G401 (cell line): ENCODE measurements around the gene DNAJB12. TPM values are rescaled to one million over a fixed set of nuclear protein-coding genes. Genes with fewer than 3 reads are reported as not detected.
"Not testable (repeated sequence)": the region's sequence is repeated elsewhere in the genome, so short reads cannot be mapped to it uniquely, and the experiment has no call there.

ENCODE experiments used
- DNase-seq: peaks from one replicate; pipeline ENCODE4 v3.0.0-alpha.2; 2015; ENCODE audit warnings: low spot score
- in situ Hi-C: cut with HindIII; loops from 2 replicates; pipeline ENCODE4 v1.10.0; 2016; ENCODE audit warnings: low sequenced_read_pairs, mixed read lengths
- total RNA-seq: library from RNA; depleted of rRNA; stranded (reverse); fragments of >200 nt; shearing (Covaris generic); gene quantifications from 2 replicates; pipeline ENCODE4 v1.2.3, GENCODE V29; 2014

The DNAJB12 gene
- total RNA-seq, 1 experiment from 2014 or later, result 23.1 TPM

- DNase-seq, result no peak
- in situ Hi-C loops, result no loop called here
Measured at GRCh38 chr10:72356115-72356514, 1.4 kb upstream of the DNAJB12 start.

- in situ Hi-C loops, result no loop called here
- DNase-seq, result no peak
Measured at GRCh38 chr10:72355214-72355555, 466 bp upstream of the DNAJB12 start.

GRCh38 chr10:72353965-72354355 lies 759 bp downstream of the DNAJB12 start:
- peak; percentile 36 for DNase-seq
- in situ Hi-C loops, result no loop called here

- in situ Hi-C loops, result no loop called here
- DNase-seq, result peak; percentile 61
Measured at GRCh38 chr10:72353028-72353964, 1.4 kb downstream of the DNAJB12 start.

- DNase-seq, result no peak
- in situ Hi-C loops, result no loop called here
Measured at GRCh38 chr10:72351479-72351878, 3.2 kb downstream of the DNAJB12 start.

- in situ Hi-C loops, result no loop called here
- no peak for DNase-seq
Measured at GRCh38 chr10:72349438-72349837, 5.3 kb downstream of the DNAJB12 start.

GRCh38 chr10:72348282-72348681 lies 6.4 kb downstream of the DNAJB12 start:
- in situ Hi-C loops, result no loop called here
- no peak for DNase-seq

- in situ Hi-C loops, DNase-seq: not testable (repeated sequence)
Measured at GRCh38 chr10:72346117-72346516, 8.6 kb downstream of the DNAJB12 start.

GRCh38 chr10:72344932-72345331 lies 9.8 kb downstream of the DNAJB12 start:
- in situ Hi-C loops, result no loop called here
- no peak for DNase-seq

- DNase-seq, result no peak
Measured at GRCh38 chr10:72342911-72343310, 11.8 kb downstream of the DNAJB12 start.

GRCh38 chr10:72340510-72341261 lies 14.0 kb downstream of the DNAJB12 start:
- in situ Hi-C loops, result no loop called here
- DNase-seq, result peak; percentile 79

More at GRCh38 chr10:72342911-72343310, 11.8 kb downstream of the DNAJB12 start:
- in situ Hi-C loops, result no loop called here

- in situ Hi-C loops, result no loop called here
- DNase-seq, result no peak
Measured at GRCh38 chr10:72338180-72338579, 16.5 kb downstream of the DNAJB12 start.

- no peak for DNase-seq
- in situ Hi-C loops, result no loop called here
Measured at GRCh38 chr10:72337722-72338121, 17.0 kb downstream of the DNAJB12 start.

- peak; percentile 75 for DNase-seq
- in situ Hi-C loops, result no loop called here
Measured at GRCh38 chr10:72337039-72337629, 17.6 kb downstream of the DNAJB12 start.

- no peak for DNase-seq
- in situ Hi-C loops, result no loop called here
Measured at GRCh38 chr10:72336259-72337038, 18.3 kb downstream of the DNAJB12 start.

GRCh38 chr10:72335394-72336258 lies 19.1 kb downstream of the DNAJB12 start:
- in situ Hi-C loops, result no loop called here
- no peak for DNase-seq

- in situ Hi-C loops, result no loop called here
- DNase-seq, result no peak
Measured at GRCh38 chr10:72334825-72335393, 19.8 kb downstream of the DNAJB12 start.

- in situ Hi-C loops, result no loop called here
- peak; percentile 61 for DNase-seq
Measured at GRCh38 chr10:72334196-72334824, 20.4 kb downstream of the DNAJB12 start.
